Calu3 (cell line): ENCODE results near the gene SLC16A7. TPM values are rescaled to one million over a fixed set of nuclear protein-coding genes. Genes with fewer than 3 reads are reported as not detected.

Experiments used
- BruUV-seq: library from RNA; stranded (reverse); fragments of 400-500 nt; replicated peaks from 2 replicates; lab custom pipeline; 2021; lab: Mats Ljungman, UMichigan
- CTCF ChIA-PET: fragments of 300-600 bp; sonication (Branson Sonifier 250); formaldehyde crosslinking; loops from one replicate; lab custom pipeline; 2022; ENCODE audit warnings: antibody characterized with exemption; lab: Charles Lee
- DNase-seq: peaks from one replicate; pipeline ENCODE4 v3.0.0; 2022
- H3K27ac Mint-ChIP-seq: one replicate; pipeline ENCODE4 v1.8.0; 2022; ENCODE audit warnings: mixed read lengths; ENCODE audit not compliant: unreplicated experiment
- H3K27me3 Mint-ChIP-seq: one replicate; pipeline ENCODE4 v1.8.0; 2022; ENCODE audit warnings: mixed read lengths; ENCODE audit not compliant: unreplicated experiment
- H3K36me3 Mint-ChIP-seq: one replicate; pipeline ENCODE4 v1.8.0; 2022; ENCODE audit warnings: mild to moderate bottlenecking, moderate library complexity, mixed read lengths; ENCODE audit not compliant: insufficient read depth, unreplicated experiment
- H3K4me1 Mint-ChIP-seq: one replicate; pipeline ENCODE4 v1.8.0; 2022; ENCODE audit warnings: mild to moderate bottlenecking, low read depth, mixed read lengths; ENCODE audit not compliant: unreplicated experiment
- H3K4me3 Mint-ChIP-seq: one replicate; pipeline ENCODE4 v1.8.0; 2022; ENCODE audit warnings: mild to moderate bottlenecking, low read depth, moderate library complexity, mixed read lengths; ENCODE audit not compliant: unreplicated experiment
- H3K9me3 Mint-ChIP-seq: one replicate; pipeline ENCODE4 v1.8.0; 2022; ENCODE audit warnings: low read depth, mixed read lengths; ENCODE audit not compliant: unreplicated experiment
- CTCF ChIP-seq: fragments of 200-600 bp; IDR thresholded peaks from one replicate; pipeline ENCODE4 v1.8.0; 2022; ENCODE audit warnings: antibody characterized with exemption; ENCODE audit not compliant: unreplicated experiment
- intact Hi-C: fragments of 100-400 bp; cut with micrococcal nuclease; formaldehyde crosslinking; loops from one replicate; pipeline ENCODE4 v1.10.0; 2022; ENCODE audit not compliant: unreplicated experiment
- total RNA-seq: library from RNA; stranded (reverse); gene quantifications from 2 replicates; pipeline ENCODE4 v1.2.3, GENCODE V29; 2022

The SLC16A7 gene
- total RNA-seq, 1 experiment from 2014 or later = 58.6 TPM

DNA sequence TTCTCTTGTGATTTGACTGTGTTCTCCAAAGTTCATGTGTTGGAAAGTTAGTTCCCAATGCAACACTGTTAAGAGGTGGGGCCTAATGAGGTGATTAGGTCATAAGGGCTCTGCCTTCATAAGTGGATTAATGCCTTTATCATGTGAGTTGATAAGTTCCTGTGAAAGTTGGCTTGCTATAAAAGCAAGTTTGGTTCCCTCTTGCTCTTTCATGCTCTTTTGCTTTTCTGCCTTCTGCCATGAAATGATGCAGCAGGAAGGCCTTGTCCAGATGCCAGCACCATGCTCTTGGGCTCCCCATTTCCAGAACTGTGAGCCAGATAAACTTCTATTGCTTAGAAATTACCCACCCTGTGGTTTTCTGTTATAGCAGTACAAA lies 41.9 kb downstream of the SLC16A7 start:
- peaks cover 12% of the 10 kb centered on the region for H3K4me1 Mint-ChIP-seq
- intact Hi-C loops = no loop called here
- no peak overlapping the region for H3K4me3 Mint-ChIP-seq
- peak overlapping the region; percentile 30 for H3K27ac Mint-ChIP-seq
- peaks cover 3% of the 10 kb centered on the region for H3K9me3 Mint-ChIP-seq
- no peaks in the 10 kb centered on the region for H3K27me3 Mint-ChIP-seq
- DNase-seq = no peak
- no peaks in the 10 kb centered on the region for H3K36me3 Mint-ChIP-seq
- TF ChIP-seq CTCF = no peak
- CTCF ChIA-PET = no interaction called here
- no TSS peak for BruUV-seq

DNA sequence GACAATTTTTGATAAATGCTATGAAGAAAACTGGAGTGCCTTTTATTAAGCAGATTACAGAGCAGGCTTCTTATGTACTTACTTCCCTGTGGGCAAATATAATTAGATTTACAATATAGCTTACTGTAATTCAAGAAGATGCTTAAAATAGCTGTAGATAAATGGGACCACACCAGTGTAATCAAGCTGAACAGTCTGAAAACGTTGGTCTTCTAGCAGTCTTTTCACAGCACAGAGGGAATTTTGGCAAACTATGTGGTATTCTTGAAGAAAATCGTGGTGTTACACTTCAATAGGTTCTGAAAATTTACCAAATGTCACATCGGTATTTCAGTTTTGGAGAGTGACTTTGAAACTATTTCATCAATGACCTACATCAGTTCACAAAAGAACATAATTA lies 47.7 kb downstream of the SLC16A7 start:
- H3K36me3 Mint-ChIP-seq = no peaks in the 10 kb centered on the region
- intact Hi-C loops = no loop called here
- no peak for TF ChIP-seq CTCF

GRCh38 chr12:59645242-59645641 lies 49.4 kb downstream of the SLC16A7 start:
- BruUV-seq = no TSS peak
- H3K4me1 Mint-ChIP-seq = peaks cover 19% of the 10 kb centered on the region
- H3K27me3 Mint-ChIP-seq = no peaks in the 10 kb centered on the region
- H3K36me3 Mint-ChIP-seq = no peaks in the 10 kb centered on the region
- DNase-seq = no peak
- intact Hi-C loops = no loop called here
- no peak for TF ChIP-seq CTCF
- H3K27ac Mint-ChIP-seq = no peak overlapping the region
- H3K4me3 Mint-ChIP-seq = no peak overlapping the region
- CTCF ChIA-PET = no interaction called here
- H3K9me3 Mint-ChIP-seq = peaks cover 8% of the 10 kb centered on the region

More for the DNA sequence above, 47.7 kb downstream of the SLC16A7 start:
- Mint-ChIP-seq H3K27me3 (no peaks in the 10 kb centered on the region), H3K4me3 (no peak overlapping the region), H3K27ac (no peak overlapping the region), H3K4me1 (peaks cover 8% of the 10 kb centered on the region), H3K9me3 (peaks cover 10% of the 10 kb centered on the region)
- CTCF ChIA-PET = no interaction called here
- BruUV-seq = no TSS peak
- DNase-seq = no peak

DNA sequence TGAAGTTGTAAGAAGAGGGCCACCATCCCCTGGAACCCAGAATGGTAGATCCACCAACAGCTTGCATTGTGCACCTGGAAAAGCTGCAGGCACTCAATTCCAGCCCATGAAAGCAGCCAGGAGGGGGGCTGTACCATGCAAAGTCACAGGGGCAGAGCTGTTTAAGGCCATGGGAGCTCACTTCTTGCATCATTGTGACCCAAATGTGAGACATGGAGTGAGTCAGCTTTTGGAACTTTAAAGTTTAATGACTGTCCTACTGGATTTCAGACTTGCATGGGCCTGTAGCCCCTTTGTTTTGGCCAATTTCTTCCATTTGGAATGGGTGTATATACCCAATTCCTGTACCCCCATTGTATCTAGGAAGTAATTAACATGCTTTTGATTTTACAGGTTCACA lies 50.8 kb downstream of the SLC16A7 start:
- Mint-ChIP-seq H3K9me3 (peaks cover 8% of the 10 kb centered on the region), H3K36me3 (no peaks in the 10 kb centered on the region), H3K4me3 (no peak overlapping the region), H3K27me3 (no peaks in the 10 kb centered on the region), H3K27ac (no peak overlapping the region), H3K4me1 (peaks cover 26% of the 10 kb centered on the region)
- CTCF ChIA-PET = no interaction called here
- TF ChIP-seq CTCF = no peak
- no TSS peak for BruUV-seq
- intact Hi-C loops = no loop called here
- no peak for DNase-seq
